ENCODE measurements around the gene TARS3. TPM values are rescaled to one million over a fixed set of nuclear protein-coding genes. Genes with fewer than 3 reads are reported as not detected.

The TARS3 gene
- total and polyA plus RNA-seq, 7 donors: 11.1 to 40.2 (median 35.0) TPM

GRCh38 chr15:101614001-101614585 is 110.2 kb downstream of the TARS3 start:
- ATAC-seq: peak in 3 of 4 donors; percentile 2 to 14 (median 9)
- peak in 1 of 2 donors; percentile 56 for DNase-seq
- Histone ChIP-seq H3K4me3 (no peak overlapping the region), H3K4me1 (peaks cover 69% of the 10 kb centered on the region), H3K27ac (peak overlapping the region; percentile 67), H3K9me3 (no peaks in the 10 kb centered on the region), H3K27me3 (ENCODE audit: insufficient read depth in 3 of 3, low read length in 2 of 3) (no peaks in the 10 kb centered on the region), H3K36me3 (ENCODE audit: insufficient read depth in 1 of 2, low read depth in 1 of 2) (no peaks in the 10 kb centered on the region)
- WGBS, 3 donors: 38 to 70% (median 50%) methylated on average over 14 of the region's 14 CpGs
- intact Hi-C loops (cut with DNase I): loop anchor here in 1 of 2 donors (5.0 kb wide), 1 partner anchor 33 kb away; no protein-coding TSS in a partner anchor
- TF ChIP-seq, protein P1, sequence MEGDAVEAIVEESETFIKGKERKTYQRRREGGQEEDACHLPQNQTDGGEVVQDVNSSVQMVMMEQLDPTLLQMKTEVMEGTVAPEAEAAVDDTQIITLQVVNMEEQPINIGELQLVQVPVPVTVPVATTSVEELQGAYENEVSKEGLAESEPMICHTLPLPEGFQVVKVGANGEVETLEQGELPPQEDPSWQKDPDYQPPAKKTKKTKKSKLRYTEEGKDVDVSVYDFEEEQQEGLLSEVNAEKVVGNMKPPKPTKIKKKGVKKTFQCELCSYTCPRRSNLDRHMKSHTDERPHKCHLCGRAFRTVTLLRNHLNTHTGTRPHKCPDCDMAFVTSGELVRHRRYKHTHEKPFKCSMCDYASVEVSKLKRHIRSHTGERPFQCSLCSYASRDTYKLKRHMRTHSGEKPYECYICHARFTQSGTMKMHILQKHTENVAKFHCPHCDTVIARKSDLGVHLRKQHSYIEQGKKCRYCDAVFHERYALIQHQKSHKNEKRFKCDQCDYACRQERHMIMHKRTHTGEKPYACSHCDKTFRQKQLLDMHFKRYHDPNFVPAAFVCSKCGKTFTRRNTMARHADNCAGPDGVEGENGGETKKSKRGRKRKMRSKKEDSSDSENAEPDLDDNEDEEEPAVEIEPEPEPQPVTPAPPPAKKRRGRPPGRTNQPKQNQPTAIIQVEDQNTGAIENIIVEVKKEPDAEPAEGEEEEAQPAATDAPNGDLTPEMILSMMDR (IDR thresholded peaks at IDR 0.05): no peak

DNA sequence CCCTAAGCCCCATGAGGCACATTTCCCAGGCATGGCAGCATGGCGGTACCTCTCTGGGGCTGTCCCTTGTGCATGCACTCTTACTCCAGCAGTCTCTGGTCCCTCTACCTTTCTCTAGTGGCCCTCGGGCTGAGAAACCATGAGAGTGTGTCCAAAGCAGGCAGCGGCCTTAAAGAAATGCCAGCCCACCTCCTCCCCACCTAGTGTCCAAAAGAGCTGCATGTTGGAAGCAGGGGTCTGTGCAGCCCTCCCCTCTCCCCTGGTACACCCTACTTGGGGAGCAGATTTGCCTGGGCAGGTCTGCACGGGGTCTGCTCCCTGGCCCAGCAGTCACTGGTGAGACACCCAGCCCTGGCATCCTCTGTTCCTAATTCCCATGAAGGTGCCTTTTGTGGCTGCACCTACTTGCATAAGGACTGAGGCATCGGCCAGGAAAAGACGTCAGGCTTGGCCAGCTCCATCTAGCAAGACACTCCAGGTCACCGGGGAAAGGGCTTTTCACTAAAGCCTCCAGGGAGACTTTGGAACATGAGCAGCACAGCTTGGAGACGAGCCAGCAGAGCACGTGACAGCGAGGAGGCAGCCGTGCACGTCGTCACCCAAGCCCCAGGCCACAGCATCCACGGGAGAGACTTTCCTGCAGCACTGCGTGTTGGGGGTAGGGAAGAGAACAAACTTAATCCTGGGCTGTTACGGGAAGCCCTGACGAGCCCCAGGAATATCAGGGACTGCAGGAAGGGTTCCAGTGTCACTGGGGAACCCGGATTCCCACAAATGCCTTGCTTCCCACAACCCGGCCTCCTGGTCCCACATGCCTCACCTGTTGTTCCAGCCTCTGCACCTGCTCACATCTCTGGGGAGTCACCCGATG is 110.9 kb downstream of the TARS3 start:
- peaks cover 68% of the 10 kb centered on the region for H3K4me1 ChIP-seq
- DNase-seq (peak; percentile 86 to 96), ATAC-seq (peak; percentile 65 to 71 (median 69))
- H3K27me3 ChIP-seq (ENCODE audit: insufficient read depth in 3 of 3, low read length in 2 of 3): no peaks in the 10 kb centered on the region
- TF ChIP-seq, protein P1 (IDR thresholded peaks at IDR 0.05): no peak
- H3K36me3 ChIP-seq (ENCODE audit: insufficient read depth in 1 of 2, low read depth in 1 of 2): no peaks in the 10 kb centered on the region
- intact Hi-C loops (cut with DNase I): loop anchor here in 1 of 2 donors (5.0 kb wide), 1 partner anchor 34 kb away; no protein-coding TSS in a partner anchor
- H3K27ac ChIP-seq: peak overlapping the region; percentile 67
- H3K9me3 ChIP-seq: no peaks in the 10 kb centered on the region
- H3K4me3 ChIP-seq: no peak overlapping the region
- 17 to 29% (median 24%) methylated on average over 20 of the region's 20 CpGs for WGBS, 3 donors

- Histone ChIP-seq H3K4me1 (peaks cover 73% of the 10 kb centered on the region), H3K9me3 (no peaks in the 10 kb centered on the region), H3K27ac (peak overlapping the region; percentile 67), H3K4me3 (no peak overlapping the region), H3K36me3 (ENCODE audit: insufficient read depth in 1 of 2, low read depth in 1 of 2) (no peaks in the 10 kb centered on the region), H3K27me3 (ENCODE audit: insufficient read depth in 3 of 3, low read length in 2 of 3) (no peaks in the 10 kb centered on the region)
- 88 to 91% (median 89%) methylated on average over 11 of the region's 11 CpGs for WGBS, 3 donors
- intact Hi-C loops (cut with DNase I): loop anchor here in 1 of 2 donors (5.0 kb wide), 1 partner anchor 35 kb away; no protein-coding TSS in a partner anchor
- no peak for ATAC-seq
- DNase-seq: peak in 1 of 2 donors; percentile 55
- TF ChIP-seq, protein P1 (IDR thresholded peaks at IDR 0.05): no peak
Observed at GRCh38 chr15:101612676-101613075, 111.6 kb downstream of the TARS3 start.

GRCh38 chr15:101611580-101612299 is 112.5 kb downstream of the TARS3 start:
- H3K36me3 ChIP-seq (ENCODE audit: insufficient read depth in 1 of 2, low read depth in 1 of 2): no peaks in the 10 kb centered on the region
- intact Hi-C loops (cut with DNase I): loop anchor here in 1 of 2 donors (5.0 kb wide), 1 partner anchor 36 kb away; no protein-coding TSS in a partner anchor
- no peaks in the 10 kb centered on the region for H3K9me3 ChIP-seq
- ATAC-seq: peak; percentile 20 to 44 (median 39)
- peak overlapping the region; percentile 67 for H3K27ac ChIP-seq
- DNase-seq: peak; percentile 72 to 89
- H3K4me1 ChIP-seq: peaks cover 74% of the 10 kb centered on the region
- no peaks in the 10 kb centered on the region for H3K27me3 ChIP-seq (ENCODE audit: insufficient read depth in 3 of 3, low read length in 2 of 3)
- WGBS, 3 donors: 52 to 72% (median 64%) methylated on average over 9 to 10 of the region's 10 CpGs
- H3K4me3 ChIP-seq: no peak overlapping the region
- TF ChIP-seq, protein P1 (IDR thresholded peaks at IDR 0.05): peak; percentile 14
